GM23248 (cell line): ENCODE results near the gene SOD2. TPM values are rescaled to one million over a fixed set of nuclear protein-coding genes. Genes with fewer than 3 reads are reported as not detected.
"Not testable (repeated sequence)": the region's sequence is repeated elsewhere in the genome, so short reads cannot be mapped to it uniquely, and the experiment has no call there.

Source experiments
- DNase-seq: peaks from one replicate; pipeline ENCODE4 v3.0.0-alpha.2; 2015
- H2AFZ ChIP-seq: fragments of 200-600 bp; sonication (generic); 2 replicates; pipeline ENCODE4 v1.6.1; 2016; ENCODE audit warnings: antibody characterized with exemption
- H3F3A ChIP-seq: fragments of 200-600 bp; sonication (generic); 2 replicates; pipeline ENCODE4 v1.6.1; 2016; ENCODE audit warnings: mild to moderate bottlenecking, antibody characterized with exemption, mixed run types; ENCODE audit not compliant: insufficient read depth
- H3K27ac ChIP-seq: fragments of 200-600 bp; sonication (generic); 2 replicates; pipeline ENCODE4 v1.5.1; 2016; ENCODE audit warnings: mild to moderate bottlenecking
- H3K27me3 ChIP-seq: fragments of 200-600 bp; sonication (generic); replicated peaks from 2 replicates; pipeline ENCODE4 v1.6.1; 2016; ENCODE audit warnings: mild to moderate bottlenecking; ENCODE audit not compliant: insufficient read depth
- H3K36me3 ChIP-seq: fragments of 200-600 bp; sonication (generic); 2 replicates; pipeline ENCODE4 v1.6.1; 2016; ENCODE audit warnings: low read depth, mild to moderate bottlenecking
- H3K4me1 ChIP-seq: fragments of 200-600 bp; sonication (generic); 2 replicates; pipeline ENCODE4 v1.6.1; 2016; ENCODE audit warnings: mild to moderate bottlenecking; ENCODE audit not compliant: insufficient read depth
- H3K4me2 ChIP-seq: fragments of 200-600 bp; sonication (generic); one replicate; pipeline ENCODE4 v1.6.1; 2016; ENCODE audit warnings: mild to moderate bottlenecking; ENCODE audit not compliant: unreplicated experiment
- H3K4me3 ChIP-seq: fragments of 200-600 bp; sonication (generic); 2 replicates; pipeline ENCODE4 v1.5.1; 2016; ENCODE audit warnings: mild to moderate bottlenecking
- H3K79me2 ChIP-seq: fragments of 200-600 bp; sonication (generic); 2 replicates; pipeline ENCODE4 v1.6.1; 2016; ENCODE audit warnings: mild to moderate bottlenecking; ENCODE audit not compliant: insufficient read depth
- H3K9ac ChIP-seq: fragments of 200-600 bp; sonication (generic); 2 replicates; pipeline ENCODE4 v1.6.1; 2016; ENCODE audit warnings: mild to moderate bottlenecking
- H3K9me2 ChIP-seq: fragments of 200-600 bp; sonication (generic); 2 replicates; pipeline ENCODE4 v1.6.1; 2016; ENCODE audit warnings: mixed run types, mild to moderate bottlenecking, moderate library complexity; ENCODE audit not compliant: insufficient read depth
- H3K9me3 ChIP-seq: fragments of 200-600 bp; sonication (generic); one replicate; pipeline ENCODE4 v1.6.1; 2017; ENCODE audit warnings: low read depth
- H4K20me1 ChIP-seq: fragments of 200-600 bp; sonication (generic); 2 replicates; pipeline ENCODE4 v1.6.0; 2016; ENCODE audit not compliant: insufficient read depth
- EZH2 ChIP-seq: fragments of 200-600 bp; sonication (generic); IDR thresholded peaks from 2 replicates; pipeline ENCODE4 v1.6.1; 2018; ENCODE audit warnings: antibody characterized with exemption, mild to moderate bottlenecking; ENCODE audit not compliant: insufficient read depth, poor library complexity, severe bottlenecking
- EZH2phosphoT487 ChIP-seq: fragments of 200-600 bp; sonication (generic); IDR thresholded peaks from 2 replicates; pipeline ENCODE4 v1.6.1; 2018; ENCODE audit warnings: antibody characterized with exemption, moderate library complexity, mild to moderate bottlenecking, low read depth; ENCODE audit not compliant: insufficient read depth
- WGBS, 2 experiments: methylation state at CpG; one replicate each; pipeline ENCODE4 v1.1.6; 2015 to 2017; ENCODE audit warnings: low lambda C conversion rate in 2 of 2, low coverage in 1 of 2; ENCODE audit errors: missing lambda C conversion rate in 2 of 2; 5-methylcytosine and 5-hydroxymethylcytosine counted together
- in situ Hi-C: fragments of 300-500 bp; cut with MboI; formaldehyde crosslinking; loops from 2 replicates; pipeline ENCODE4 v1.15.0; 2020
- polyA plus RNA-seq: library from polyadenylated mRNA; unstranded; fragments of >200 nt; fragmentation: Nextera tagmentation; extraction: Ambion mirVana; gene quantifications from 2 replicates; pipeline ENCODE4 v1.2.1, GENCODE V29; 2016
- total RNA-seq: library from RNA; depleted of rRNA; stranded (reverse); fragments of >200 nt; shearing (Covaris generic); gene quantifications from 2 replicates; pipeline ENCODE4 v1.2.3, GENCODE V29; 2014

The SOD2 gene
- total and polyA plus RNA-seq, 2 experiments from 2014 or later = 53.1 to 62.6 TPM

DNA sequence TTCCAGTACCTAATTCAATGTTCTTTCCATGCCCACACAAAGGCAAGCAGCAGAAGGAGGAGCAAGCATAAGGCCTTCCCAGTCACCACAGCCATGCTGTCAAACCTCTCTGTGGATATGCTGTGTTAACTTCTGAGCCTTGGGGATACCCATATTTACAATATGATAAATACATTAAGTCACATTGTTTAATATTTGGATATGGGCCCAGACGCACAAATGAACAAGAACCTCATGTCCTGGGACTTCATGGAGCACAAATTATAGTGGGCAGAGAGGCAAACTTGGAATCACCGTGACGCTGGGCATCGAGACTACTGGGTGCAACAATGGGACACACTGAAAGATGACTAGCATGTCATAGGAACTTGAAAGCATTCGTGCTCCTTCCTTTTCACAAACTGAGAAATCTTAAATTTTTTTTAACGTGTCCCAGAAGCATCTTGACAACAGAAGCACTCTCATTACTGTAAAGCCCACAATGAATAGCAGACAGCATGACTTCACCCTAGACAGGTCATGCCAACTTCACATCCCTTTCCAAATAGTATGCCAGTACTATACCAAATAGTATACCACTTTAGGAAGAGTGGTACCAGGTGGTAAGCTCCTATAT is 16.0 kb downstream of the SOD2 start:
- DNase-seq = no peak
- Histone ChIP-seq H3K4me3 (no peak overlapping the region), H3K9me2 (no peaks in the 10 kb centered on the region), H3K27ac (no peak overlapping the region), H3K27me3 (no peaks in the 10 kb centered on the region), H3F3A (peaks cover 24% of the 10 kb centered on the region), H3K36me3 (no peaks in the 10 kb centered on the region; the same call in 1 of the 2 replicates), H3K79me2 (no peaks in the 10 kb centered on the region), H3K9me3 (no peaks in the 10 kb centered on the region), H4K20me1 (no peaks in the 10 kb centered on the region), H3K4me2 (no peak overlapping the region), H3K4me1 (peaks cover 17% of the 10 kb centered on the region), H3K9ac (no peak overlapping the region), H2AFZ (no peak overlapping the region)
- WGBS, 2 experiments = 50 to 54% methylated on average over 6 of the region's 6 CpGs
- in situ Hi-C loops = loop anchor here (25.0 kb wide), 1 partner anchor 785 kb away; no protein-coding TSS in a partner anchor
- TF ChIP-seq EZH2 = no peak

DNA sequence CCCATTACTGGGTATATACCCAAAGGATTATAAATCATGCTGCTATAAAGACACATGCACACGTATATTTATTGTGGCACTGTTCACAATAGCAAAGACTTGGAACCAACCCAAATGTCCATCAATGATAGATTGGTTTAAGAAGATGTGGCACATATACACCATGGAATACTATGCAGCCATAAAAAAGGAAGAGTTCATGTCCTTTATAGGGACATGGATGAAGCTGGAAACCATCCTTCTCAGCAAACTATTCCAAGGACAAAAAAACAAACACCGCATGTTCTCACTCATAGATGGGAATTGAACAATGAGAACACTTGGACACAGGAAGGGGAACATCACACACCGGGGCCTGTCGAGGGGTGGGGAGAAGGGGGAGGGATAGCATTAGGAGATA is 16.8 kb downstream of the SOD2 start:
- H3K27me3 ChIP-seq, DNase-seq, H4K20me1 ChIP-seq, H2AFZ ChIP-seq, H3K9ac ChIP-seq, H3K9me3 ChIP-seq, H3K27ac ChIP-seq, H3K4me2 ChIP-seq, H3K4me3 ChIP-seq, H3K9me2 ChIP-seq, H3K79me2 ChIP-seq, H3K36me3 ChIP-seq: not testable (repeated sequence)
- H3K4me1 ChIP-seq = peaks cover 17% of the 10 kb centered on the region
- 88 to 98% methylated on average over 4 of the region's 4 CpGs for WGBS, 2 experiments
- in situ Hi-C loops = loop anchor here (25.0 kb wide), 1 partner anchor 786 kb away; no protein-coding TSS in a partner anchor
- peaks cover 24% of the 10 kb centered on the region for H3F3A ChIP-seq

DNA sequence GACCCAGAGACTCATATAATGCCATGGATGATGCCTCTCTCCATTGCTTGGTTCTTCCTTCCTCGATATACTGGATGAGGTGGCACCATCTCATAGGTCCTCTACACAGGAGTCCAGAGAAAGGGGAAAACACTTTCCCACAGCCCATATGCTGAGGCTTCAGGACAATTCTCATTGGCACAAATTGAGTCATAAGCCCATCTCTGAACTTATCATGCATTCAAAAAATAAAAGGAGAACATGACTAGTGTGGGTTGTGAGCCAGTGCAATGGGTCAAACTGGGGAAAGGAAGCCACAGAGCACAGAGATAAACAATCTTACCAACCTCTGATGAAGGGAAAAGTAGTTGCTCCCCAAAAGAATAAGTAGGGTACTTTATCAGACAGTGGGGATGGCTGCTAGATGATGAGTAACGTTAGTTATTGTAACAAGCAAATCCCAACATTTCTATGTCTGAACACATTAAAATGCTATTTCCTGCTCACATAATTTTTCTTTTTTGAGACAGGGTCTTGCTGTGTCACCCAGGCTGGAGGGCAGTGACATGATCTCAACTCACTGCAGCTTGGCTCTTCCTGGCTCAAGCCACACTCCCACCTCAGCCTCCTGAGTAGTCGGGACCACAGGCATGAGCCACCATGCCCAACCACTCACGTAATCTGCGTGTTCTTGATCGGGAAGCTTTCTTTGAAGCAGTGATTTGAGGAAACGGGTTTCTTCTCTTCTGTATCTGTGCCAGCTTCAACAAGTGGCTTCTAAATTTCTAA is 27.0 kb downstream of the SOD2 start:
- Histone ChIP-seq H3K27ac (no peak overlapping the region), H3K9ac (no peak overlapping the region), H3K36me3 (no peaks in the 10 kb centered on the region), H3K9me2 (no peaks in the 10 kb centered on the region), H3K79me2 (no peaks in the 10 kb centered on the region), H3K27me3 (no peaks in the 10 kb centered on the region), H4K20me1 (no peaks in the 10 kb centered on the region), H3K4me1 (no peaks in the 10 kb centered on the region), H3K4me2 (no peak overlapping the region), H3F3A (no peaks in the 10 kb centered on the region; the same call in 1 of the 2 replicates), H3K4me3 (no peak overlapping the region), H2AFZ (no peak overlapping the region), H3K9me3 (no peaks in the 10 kb centered on the region)
- in situ Hi-C loops = no loop called here
- WGBS, 2 experiments = 84 to 85% methylated on average over 7 of the region's 7 CpGs
- DNase-seq = peak; percentile 12
- TF ChIP-seq EZH2 (no peak), EZH2phosphoT487 (no peak)

DNA sequence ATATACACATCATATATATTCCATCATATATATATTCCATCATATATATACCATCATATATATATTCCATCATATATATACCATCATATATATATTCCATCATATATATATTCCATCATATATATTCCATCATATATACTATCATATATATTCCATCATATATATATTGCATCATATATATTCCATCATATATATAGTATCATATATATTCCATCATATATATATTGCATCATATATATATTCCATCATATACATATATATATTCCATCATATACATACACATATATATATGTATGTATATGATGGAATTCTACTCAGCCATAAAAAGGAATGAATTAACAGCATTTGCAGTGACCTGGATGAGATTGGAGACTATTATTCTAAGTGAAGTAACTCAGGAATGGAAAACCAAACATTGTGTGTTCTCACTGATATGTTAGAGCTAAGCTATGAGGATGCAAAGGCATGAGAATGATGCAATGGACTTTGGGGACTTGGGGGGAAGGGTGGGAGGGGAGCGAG is 29.6 kb downstream of the SOD2 start:
- H3K79me2 ChIP-seq, H2AFZ ChIP-seq, H3K4me3 ChIP-seq, H4K20me1 ChIP-seq, H3K9ac ChIP-seq, H3K27ac ChIP-seq, H3K27me3 ChIP-seq, H3F3A ChIP-seq, H3K9me3 ChIP-seq, H3K4me1 ChIP-seq, H3K9me2 ChIP-seq, H3K4me2 ChIP-seq, H3K36me3 ChIP-seq, DNase-seq, in situ Hi-C loops: not testable (repeated sequence)
- 93 to 100% methylated on average over 1 of the region's 1 CpG for WGBS, 2 experiments

DNA sequence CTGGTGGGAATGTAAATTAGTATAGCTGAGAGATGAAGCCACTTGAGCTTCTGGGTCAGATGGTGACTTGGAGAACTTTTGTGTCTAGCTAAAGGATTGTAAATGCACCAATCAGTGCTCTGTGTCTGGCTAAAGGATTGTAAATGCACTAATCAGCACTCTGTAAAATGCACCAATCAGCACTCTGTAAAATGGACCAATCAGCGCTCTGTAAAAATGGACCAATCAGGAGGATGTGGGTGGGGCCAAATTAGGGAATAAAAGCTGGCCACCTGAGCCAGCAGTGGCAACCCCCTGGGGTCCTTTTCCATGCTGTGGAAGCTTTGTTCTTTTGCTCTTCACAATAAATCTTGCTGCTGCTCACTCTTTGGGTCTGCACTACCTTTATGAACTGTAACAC is 31.1 kb downstream of the SOD2 start:
- H3K9me3 ChIP-seq, H3K27me3 ChIP-seq, H3K4me1 ChIP-seq, H3K36me3 ChIP-seq, H3K9me2 ChIP-seq, H3K79me2 ChIP-seq, H3K9ac ChIP-seq, H4K20me1 ChIP-seq, H3K27ac ChIP-seq, H3K4me2 ChIP-seq, H2AFZ ChIP-seq, H3F3A ChIP-seq, in situ Hi-C loops, DNase-seq, H3K4me3 ChIP-seq: not testable (repeated sequence)
- 90 to 100% methylated on average over 1 of the region's 1 CpG for WGBS, 2 experiments
